ENCODE results near the gene PDE2A.

DNA sequence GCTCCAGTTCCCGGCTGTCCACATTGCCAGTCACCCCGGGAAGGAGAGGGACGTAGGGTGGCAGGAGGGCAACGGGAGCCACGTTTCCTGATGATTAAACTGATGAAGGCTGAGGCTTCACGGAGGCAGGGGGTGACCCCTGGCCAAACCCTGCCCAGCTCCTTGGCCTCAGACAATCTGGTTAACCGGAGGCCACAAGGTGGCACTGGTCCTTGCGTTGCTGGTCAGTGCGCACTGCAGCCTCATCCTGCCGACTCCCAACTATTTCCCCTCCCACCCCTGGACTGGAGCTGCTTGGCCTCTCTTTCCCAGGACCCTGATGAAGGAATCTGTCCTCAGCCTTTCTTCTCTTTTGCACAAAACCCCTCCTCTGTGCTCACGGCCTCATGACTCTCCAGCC is 75.3 kb downstream of the PDE2A start:
- no peak for TF ChIP-seq EZH2 (IDR thresholded peaks at IDR 0.05; ENCODE audit: borderline replicate concordance, insufficient read depth, low read depth, low read length, poor library complexity, severe bottlenecking)
- TF ChIP-seq, protein P1, sequence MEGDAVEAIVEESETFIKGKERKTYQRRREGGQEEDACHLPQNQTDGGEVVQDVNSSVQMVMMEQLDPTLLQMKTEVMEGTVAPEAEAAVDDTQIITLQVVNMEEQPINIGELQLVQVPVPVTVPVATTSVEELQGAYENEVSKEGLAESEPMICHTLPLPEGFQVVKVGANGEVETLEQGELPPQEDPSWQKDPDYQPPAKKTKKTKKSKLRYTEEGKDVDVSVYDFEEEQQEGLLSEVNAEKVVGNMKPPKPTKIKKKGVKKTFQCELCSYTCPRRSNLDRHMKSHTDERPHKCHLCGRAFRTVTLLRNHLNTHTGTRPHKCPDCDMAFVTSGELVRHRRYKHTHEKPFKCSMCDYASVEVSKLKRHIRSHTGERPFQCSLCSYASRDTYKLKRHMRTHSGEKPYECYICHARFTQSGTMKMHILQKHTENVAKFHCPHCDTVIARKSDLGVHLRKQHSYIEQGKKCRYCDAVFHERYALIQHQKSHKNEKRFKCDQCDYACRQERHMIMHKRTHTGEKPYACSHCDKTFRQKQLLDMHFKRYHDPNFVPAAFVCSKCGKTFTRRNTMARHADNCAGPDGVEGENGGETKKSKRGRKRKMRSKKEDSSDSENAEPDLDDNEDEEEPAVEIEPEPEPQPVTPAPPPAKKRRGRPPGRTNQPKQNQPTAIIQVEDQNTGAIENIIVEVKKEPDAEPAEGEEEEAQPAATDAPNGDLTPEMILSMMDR (IDR thresholded peaks at IDR 0.05) = no peak

Data from B cell (primary cell).